ENCODE results near the gene ABCA5. TPM values are rescaled to one million over a fixed set of nuclear protein-coding genes. Genes with fewer than 3 reads are reported as not detected.

Gene ABCA5
- total RNA-seq, 1 experiment from 2014 or later, result 13.3 TPM

DNA sequence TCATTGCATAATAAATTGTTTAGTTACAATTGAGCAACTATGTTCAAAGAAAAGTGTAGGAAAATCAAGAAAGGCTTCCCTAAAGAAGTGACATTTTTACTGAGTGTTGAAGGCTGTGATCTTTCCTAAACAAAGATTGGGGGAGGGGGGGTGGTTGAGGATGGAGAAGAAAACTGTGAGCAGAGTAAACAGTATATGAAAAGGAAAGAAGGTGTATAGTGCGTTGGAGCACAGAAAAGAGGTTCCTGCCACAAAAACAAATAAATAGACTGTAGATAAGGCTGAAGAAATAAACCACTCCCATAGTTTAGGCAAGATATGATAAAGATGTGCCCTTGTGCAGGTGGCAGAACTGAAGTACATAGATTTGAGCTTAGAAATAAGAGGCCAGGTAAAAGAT lies 106.8 kb downstream of the ABCA5 start:
- in situ Hi-C loops (cut with HindIII; ENCODE audit: low pct_unique_long_range_greater_than_20kb, low sequenced_read_pairs), result no loop called here

DNA sequence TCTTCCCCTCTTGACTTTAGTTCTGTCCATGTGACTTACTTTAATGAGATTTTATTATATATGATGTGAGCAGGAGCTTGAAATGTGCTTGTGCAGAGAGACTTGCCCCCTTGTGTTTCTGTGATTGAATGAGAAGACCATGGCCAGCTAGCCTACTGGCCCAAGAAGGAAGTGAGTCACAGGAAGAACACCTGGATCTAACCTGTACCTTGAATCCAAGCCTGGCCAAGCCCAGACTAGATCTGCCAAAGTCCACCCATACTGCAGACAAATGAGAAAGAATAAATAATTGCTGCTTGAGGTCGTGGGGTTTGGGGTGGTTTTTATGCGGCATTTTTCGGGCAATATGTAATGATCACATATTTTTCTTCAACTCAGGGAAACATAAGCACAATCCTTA lies 107.9 kb downstream of the ABCA5 start:
- ATAC-seq (no peak), DNase-seq (ENCODE audit: low read depth, low spot score) (no peak)
- Histone ChIP-seq H3K9me3 (ENCODE audit: control insufficient read depth, insufficient read depth, low read depth, low read length) (no peaks in the 10 kb centered on the region), H3K4me1 (ENCODE audit: control insufficient read depth, insufficient read depth, low read length) (no peaks in the 10 kb centered on the region), H3K27me3 (ENCODE audit: control insufficient read depth, insufficient read depth, low read length) (no peaks in the 10 kb centered on the region), H3K4me3 (ENCODE audit: low read depth in 2 of 2, low read length in 2 of 2) (no peak overlapping the region), H3K27ac (ENCODE audit: low read length) (no peak overlapping the region), H3K36me3 (ENCODE audit: control insufficient read depth, insufficient read depth, low read length) (no peaks in the 10 kb centered on the region)
- ChIA-PET POLR2A (no interaction called here), CTCF (no interaction called here)
- in situ Hi-C loops (cut with HindIII; ENCODE audit: low pct_unique_long_range_greater_than_20kb, low sequenced_read_pairs), result no loop called here
- TF ChIP-seq TCF7L2 (IDR thresholded peaks at IDR 0.05; ENCODE audit: low read depth, low read length) (no peak), CTCF (IDR thresholded peaks at IDR 0.05) (no peak), POLR2AphosphoS5 (IDR thresholded peaks at IDR 0.05; ENCODE audit: low read depth, low read length) (no peak), SIN3A (IDR thresholded peaks at IDR 0.05; ENCODE audit: borderline replicate concordance, insufficient read depth, low read depth, low read length) (no peak)
- TF ChIP-seq, protein P1, sequence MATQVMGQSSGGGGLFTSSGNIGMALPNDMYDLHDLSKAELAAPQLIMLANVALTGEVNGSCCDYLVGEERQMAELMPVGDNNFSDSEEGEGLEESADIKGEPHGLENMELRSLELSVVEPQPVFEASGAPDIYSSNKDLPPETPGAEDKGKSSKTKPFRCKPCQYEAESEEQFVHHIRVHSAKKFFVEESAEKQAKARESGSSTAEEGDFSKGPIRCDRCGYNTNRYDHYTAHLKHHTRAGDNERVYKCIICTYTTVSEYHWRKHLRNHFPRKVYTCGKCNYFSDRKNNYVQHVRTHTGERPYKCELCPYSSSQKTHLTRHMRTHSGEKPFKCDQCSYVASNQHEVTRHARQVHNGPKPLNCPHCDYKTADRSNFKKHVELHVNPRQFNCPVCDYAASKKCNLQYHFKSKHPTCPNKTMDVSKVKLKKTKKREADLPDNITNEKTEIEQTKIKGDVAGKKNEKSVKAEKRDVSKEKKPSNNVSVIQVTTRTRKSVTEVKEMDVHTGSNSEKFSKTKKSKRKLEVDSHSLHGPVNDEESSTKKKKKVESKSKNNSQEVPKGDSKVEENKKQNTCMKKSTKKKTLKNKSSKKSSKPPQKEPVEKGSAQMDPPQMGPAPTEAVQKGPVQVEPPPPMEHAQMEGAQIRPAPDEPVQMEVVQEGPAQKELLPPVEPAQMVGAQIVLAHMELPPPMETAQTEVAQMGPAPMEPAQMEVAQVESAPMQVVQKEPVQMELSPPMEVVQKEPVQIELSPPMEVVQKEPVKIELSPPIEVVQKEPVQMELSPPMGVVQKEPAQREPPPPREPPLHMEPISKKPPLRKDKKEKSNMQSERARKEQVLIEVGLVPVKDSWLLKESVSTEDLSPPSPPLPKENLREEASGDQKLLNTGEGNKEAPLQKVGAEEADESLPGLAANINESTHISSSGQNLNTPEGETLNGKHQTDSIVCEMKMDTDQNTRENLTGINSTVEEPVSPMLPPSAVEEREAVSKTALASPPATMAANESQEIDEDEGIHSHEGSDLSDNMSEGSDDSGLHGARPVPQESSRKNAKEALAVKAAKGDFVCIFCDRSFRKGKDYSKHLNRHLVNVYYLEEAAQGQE (IDR thresholded peaks at IDR 0.05; ENCODE audit: insufficient read depth in 1 of 2, low read depth in 2 of 2, low read length in 1 of 2), result no peak
- intact Hi-C loops (cut with micrococcal nuclease; ENCODE audit: unreplicated experiment), result no loop called here
- no TSS peak for BruUV-seq (replicated peaks)

More for the DNA sequence above, 106.8 kb downstream of the ABCA5 start:
- ChIA-PET POLR2A (no interaction called here), CTCF (no interaction called here)
- Histone ChIP-seq H3K4me3 (ENCODE audit: low read depth in 2 of 2, low read length in 2 of 2) (no peak overlapping the region), H3K4me1 (ENCODE audit: control insufficient read depth, insufficient read depth, low read length) (no peaks in the 10 kb centered on the region), H3K27ac (ENCODE audit: low read length) (no peak overlapping the region), H3K9me3 (ENCODE audit: control insufficient read depth, insufficient read depth, low read depth, low read length) (no peaks in the 10 kb centered on the region), H3K36me3 (ENCODE audit: control insufficient read depth, insufficient read depth, low read length) (no peaks in the 10 kb centered on the region), H3K27me3 (ENCODE audit: control insufficient read depth, insufficient read depth, low read length) (no peaks in the 10 kb centered on the region)
- TF ChIP-seq SIN3A (IDR thresholded peaks at IDR 0.05; ENCODE audit: borderline replicate concordance, insufficient read depth, low read depth, low read length) (no peak), CTCF (IDR thresholded peaks at IDR 0.05) (no peak), POLR2AphosphoS5 (IDR thresholded peaks at IDR 0.05; ENCODE audit: low read depth, low read length) (no peak), TCF7L2 (IDR thresholded peaks at IDR 0.05; ENCODE audit: low read depth, low read length) (no peak)
- TF ChIP-seq, protein P1 (IDR thresholded peaks at IDR 0.05; ENCODE audit: insufficient read depth in 1 of 2, low read depth in 2 of 2, low read length in 1 of 2), result no peak
- ATAC-seq (no peak), DNase-seq (ENCODE audit: low read depth, low spot score) (no peak)
- intact Hi-C loops (cut with micrococcal nuclease; ENCODE audit: unreplicated experiment), result no loop called here
- no TSS peak for BruUV-seq (replicated peaks)
